GM12865 (cell line): ENCODE measurements around the gene TTLL11.

Experiments
- DNase-seq: peaks from one replicate; pipeline ENCODE4 v3.0.0; 2010; ENCODE audit warnings: low read depth
- H3K4me3 ChIP-seq: 2 replicates; pipeline ENCODE4 v1.5.1; 2011; ENCODE audit warnings: mild to moderate bottlenecking, low read depth, low read length, control low read depth
- TF ChIP-seq, protein P1 (sequence below): IDR thresholded peaks from 2 replicates; pipeline ENCODE4 v1.5.1; 2011; ENCODE audit warnings: low read length, control low read depth, low read depth, inconsistent platforms; ENCODE audit not compliant: insufficient read depth; ENCODE audit errors: missing control alignments

TTLL11 gene

DNA sequence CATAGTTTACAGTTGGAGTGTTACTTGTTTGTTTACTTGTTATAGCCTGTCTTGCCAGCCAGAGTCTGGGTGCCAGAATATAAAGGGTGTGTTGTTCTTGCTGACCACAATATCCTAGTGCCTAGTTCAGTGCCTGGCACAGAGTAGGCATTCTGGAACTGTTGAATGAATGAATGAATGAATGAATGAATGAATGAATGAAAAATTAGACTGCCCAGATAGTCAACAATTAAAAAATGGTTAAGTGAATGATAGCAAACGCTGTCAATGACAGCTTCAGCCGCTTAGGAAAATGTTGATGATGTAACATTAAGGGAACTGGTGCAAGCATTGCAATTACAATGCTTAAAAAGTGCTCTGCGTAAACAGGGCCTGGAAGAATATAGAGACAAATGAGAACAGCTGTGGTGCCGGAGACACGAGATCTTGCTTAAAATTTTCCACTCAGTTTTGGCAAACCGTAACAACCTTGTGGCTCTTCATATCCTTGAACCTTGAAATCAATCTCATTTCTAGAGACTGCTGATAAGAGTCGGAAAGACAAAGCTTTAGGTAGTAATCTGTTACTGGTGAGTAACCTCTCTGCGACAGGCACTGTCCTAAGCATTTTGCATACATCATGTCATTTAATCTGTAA is 4.7 kb upstream of the TTLL11 start:
- H3K4me3 ChIP-seq, result no peak overlapping the region
- TF ChIP-seq, protein P1, sequence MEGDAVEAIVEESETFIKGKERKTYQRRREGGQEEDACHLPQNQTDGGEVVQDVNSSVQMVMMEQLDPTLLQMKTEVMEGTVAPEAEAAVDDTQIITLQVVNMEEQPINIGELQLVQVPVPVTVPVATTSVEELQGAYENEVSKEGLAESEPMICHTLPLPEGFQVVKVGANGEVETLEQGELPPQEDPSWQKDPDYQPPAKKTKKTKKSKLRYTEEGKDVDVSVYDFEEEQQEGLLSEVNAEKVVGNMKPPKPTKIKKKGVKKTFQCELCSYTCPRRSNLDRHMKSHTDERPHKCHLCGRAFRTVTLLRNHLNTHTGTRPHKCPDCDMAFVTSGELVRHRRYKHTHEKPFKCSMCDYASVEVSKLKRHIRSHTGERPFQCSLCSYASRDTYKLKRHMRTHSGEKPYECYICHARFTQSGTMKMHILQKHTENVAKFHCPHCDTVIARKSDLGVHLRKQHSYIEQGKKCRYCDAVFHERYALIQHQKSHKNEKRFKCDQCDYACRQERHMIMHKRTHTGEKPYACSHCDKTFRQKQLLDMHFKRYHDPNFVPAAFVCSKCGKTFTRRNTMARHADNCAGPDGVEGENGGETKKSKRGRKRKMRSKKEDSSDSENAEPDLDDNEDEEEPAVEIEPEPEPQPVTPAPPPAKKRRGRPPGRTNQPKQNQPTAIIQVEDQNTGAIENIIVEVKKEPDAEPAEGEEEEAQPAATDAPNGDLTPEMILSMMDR, result no peak
- DNase-seq, result no peak

DNA sequence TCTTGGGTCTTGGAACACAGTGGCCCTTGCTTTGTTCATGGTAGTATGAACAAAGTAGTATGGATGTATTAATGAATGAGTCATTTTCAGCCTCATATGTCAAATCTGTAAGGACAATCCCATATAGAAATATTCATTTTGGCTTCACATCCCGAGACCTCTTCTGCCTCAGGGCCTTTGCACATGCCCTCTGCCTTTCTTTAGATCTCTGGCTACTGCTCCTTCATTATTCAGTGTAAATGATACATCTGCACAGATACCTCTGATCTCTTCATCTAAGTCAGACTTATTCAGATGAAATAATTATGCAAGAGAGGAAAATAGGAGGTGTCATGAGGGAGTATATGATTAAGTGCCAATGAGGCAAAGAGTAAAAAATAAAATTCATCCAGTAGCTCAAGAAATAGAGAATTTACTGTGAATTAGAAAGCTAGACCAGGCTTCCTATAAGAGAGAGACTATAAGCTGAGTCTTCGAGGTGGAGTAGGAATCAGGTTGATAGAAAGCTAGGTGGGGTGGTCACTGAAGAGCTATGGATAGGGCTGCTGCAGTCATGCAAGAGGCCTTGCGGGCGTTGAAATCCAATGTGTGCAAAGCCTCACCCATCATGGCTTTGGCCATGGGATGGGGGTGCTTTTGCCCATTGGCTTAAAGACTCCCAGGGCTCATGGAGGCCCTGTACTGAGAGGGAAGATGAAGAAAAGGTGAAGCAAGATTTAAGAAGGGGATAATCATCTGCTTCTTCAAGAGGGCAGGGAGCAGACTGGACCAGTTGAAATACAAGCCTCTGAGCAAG is 3.7 kb upstream of the TTLL11 start:
- DNase-seq, result no peak
- H3K4me3 ChIP-seq, result no peak overlapping the region
- TF ChIP-seq, protein P1, result no peak

DNA sequence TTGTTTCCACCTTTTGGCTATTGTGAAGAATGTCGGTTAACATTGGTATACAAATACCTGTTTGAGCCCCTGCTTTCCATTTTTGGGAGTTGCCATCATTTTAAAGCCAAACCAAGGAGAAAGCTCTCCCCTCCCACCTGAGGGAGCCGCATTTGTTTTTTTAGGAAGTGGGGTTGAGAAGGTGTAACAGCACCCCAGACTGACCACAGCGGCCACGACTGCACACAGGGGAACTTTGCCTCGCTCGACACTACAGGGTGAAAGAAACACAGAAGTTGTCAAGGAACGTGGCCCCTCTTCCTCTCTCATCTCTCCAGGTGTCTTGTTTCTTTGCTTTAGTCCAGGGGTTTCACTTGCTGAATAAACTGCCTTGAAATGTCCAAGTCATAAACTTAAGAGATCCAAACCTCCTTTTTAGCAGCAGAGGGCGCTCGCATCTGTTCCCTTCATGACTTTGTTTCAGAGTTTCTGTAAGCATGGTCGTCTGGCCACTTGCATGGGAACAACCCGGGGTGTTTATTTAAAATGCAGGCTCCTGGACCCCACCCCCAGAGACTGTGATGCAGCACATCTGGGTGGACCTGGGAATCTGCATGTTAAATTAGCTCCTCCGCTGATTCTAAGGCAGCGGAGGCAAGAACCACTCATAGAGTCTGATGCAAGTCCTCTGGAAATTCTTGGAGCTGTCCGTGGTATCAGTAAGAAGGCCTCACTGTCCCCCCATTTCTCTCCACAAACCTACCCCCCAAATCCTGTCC is 2.1 kb upstream of the TTLL11 start:
- no peak overlapping the region for H3K4me3 ChIP-seq
- peak; percentile 67 for DNase-seq
- TF ChIP-seq, protein P1, result peak; percentile 74

DNA sequence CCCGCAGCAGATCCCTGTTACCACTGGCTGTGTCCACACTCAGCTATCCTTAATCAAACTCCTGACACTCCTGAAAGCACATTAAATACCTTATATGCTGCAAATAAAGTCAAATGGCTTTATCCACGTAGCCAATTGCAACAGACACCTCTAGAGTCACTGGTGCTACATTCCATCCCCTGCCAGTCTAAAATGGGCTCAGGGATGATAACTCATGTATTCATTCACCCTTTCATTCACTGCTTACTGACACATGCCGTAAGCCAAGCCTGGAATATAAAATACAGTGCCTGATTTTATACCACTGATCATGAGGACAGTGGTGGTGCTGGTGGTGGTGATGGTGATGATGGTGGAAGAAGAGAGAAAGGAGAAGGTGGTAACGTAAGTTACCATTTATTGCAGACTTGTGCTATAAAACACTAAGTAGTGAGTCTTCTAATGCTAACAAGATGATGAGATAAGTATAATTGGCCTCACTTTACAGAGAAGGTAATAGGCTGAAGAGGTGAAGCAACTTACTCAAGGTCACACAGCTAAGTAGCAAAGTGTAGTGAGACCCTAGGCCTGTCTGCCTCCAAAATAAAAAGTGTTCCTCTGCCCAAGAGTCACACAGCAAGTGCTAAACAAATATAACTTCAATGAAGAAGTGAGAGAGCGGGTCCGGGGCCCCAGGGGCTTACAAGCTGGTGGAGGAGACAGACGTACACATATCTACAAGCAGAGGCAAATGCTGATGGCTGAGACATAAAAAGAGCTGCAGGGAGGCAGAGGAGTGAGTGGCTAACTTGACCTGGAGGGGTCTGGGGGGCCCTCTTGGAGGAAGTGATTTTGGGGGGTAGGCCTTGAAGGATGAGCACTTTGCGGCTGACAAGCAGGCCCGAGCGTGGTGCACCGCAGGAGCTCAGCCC is 1.2 kb downstream of the TTLL11 start:
- TF ChIP-seq, protein P1, result no peak
- H3K4me3 ChIP-seq, result peak overlapping the region; percentile 87
- DNase-seq, result no peak

DNA sequence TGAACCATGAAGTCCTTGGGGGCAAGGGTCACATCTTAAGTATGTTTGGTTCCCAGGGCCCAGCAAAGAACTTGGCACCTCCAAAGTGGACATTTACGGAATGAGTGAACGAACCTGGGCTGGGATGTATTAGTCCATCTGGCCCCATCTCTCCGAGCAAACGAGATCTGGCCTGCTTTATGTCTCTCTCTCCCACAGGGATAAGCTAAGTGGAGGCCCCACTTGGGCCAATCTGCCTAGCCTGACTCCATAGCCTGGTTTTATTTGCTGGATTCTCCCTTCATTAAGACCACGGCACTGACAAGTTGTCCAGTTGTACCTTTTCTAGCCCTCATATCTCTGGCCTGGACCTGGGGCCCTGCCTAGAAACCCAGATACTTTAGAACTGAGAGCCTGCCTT is 2.1 kb downstream of the TTLL11 start:
- H3K4me3 ChIP-seq, result no peak overlapping the region
- no peak for DNase-seq
- TF ChIP-seq, protein P1, result no peak

DNA sequence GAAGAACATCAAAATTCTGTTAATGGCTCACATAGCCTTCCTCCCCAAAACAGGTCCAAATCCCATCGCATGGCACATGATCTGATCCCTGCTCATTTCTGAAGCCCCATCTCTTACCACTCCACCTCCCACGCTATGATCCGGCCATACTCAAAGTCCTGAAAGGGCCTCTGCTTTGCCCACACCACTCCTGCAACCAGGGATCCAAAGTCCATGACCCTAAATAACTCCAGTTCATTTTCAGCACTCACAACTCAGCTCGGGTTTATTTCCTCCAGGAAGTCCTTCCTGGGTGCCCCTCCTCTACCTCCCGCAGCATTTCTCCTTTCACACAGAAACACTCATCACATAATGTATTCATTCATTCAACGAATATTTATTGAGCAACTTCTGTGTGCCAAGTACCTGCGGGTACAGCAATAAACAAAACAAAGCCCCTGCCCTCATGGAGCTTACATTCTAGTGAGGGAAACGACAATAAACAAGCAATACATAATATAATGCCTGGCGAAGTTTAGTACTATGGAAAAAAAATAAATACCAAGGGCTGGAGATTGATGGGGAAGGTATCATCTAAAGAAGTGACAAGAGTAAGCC is 2.7 kb downstream of the TTLL11 start:
- TF ChIP-seq, protein P1, result no peak
- no peak overlapping the region for H3K4me3 ChIP-seq
- no peak for DNase-seq
